Head of caudate nucleus (tissue), 42 donors: Measurements from ENCODE around the gene IGFBP5.

ENCODE experiments used
- DNase-seq, 42 donors: peaks; one replicate each; pipeline versions ENCODE4 v3.0.0 to v3.0.0-alpha.2; 2020 to 2021; ENCODE audit warnings: mixed read lengths in 7 of 42
- intact Hi-C: fragments of 100-400 bp; cut with DNase I; formaldehyde crosslinking; loops from one replicate; pipeline ENCODE4 v1.15.0; 2022

The IGFBP5 gene, protein sequence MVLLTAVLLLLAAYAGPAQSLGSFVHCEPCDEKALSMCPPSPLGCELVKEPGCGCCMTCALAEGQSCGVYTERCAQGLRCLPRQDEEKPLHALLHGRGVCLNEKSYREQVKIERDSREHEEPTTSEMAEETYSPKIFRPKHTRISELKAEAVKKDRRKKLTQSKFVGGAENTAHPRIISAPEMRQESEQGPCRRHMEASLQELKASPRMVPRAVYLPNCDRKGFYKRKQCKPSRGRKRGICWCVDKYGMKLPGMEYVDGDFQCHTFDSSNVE

GRCh38 chr2:216695401-216695821 is at the start of gene IGFBP5:
Gene IGFBP5 (minus strand): TSS chr2:216695549. CDS start chr2:216694775, 774 bp downstream.
- peak; percentile 49 to 89 (median 78) for DNase-seq

GRCh38 chr2:216743781-216744180 is 48.4 kb upstream of the IGFBP5 start:
- DNase-seq: no peak
- intact Hi-C loops: no loop called here

More at GRCh38 chr2:216695401-216695821, at the start of gene IGFBP5:
- intact Hi-C loops: loop anchor here (5.0 to 10.0 kb wide), 4 partner anchors 472 to 1059 kb away; no protein-coding TSS in a partner anchor

DNA sequence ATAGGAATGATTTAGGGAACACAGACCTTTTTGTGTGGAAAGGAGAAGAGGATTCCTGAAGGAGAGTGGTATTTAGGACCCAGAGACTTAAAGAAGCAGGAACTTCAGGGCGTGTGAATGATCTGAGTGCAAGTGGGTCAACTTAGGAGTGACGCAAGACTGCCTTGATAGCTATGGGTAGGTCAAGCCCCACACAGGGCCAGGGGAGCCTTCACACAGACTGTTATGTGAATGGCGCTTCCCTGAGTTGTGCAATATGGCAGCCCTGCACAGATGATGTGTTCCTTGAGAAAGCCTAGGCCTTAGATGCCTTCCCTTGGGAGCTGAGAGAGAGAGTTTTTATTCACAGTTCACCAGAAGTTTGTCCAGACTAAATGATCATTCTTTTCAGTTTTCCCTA is 47.1 kb upstream of the IGFBP5 start:
- intact Hi-C loops: no loop called here
- no peak for DNase-seq

DNA sequence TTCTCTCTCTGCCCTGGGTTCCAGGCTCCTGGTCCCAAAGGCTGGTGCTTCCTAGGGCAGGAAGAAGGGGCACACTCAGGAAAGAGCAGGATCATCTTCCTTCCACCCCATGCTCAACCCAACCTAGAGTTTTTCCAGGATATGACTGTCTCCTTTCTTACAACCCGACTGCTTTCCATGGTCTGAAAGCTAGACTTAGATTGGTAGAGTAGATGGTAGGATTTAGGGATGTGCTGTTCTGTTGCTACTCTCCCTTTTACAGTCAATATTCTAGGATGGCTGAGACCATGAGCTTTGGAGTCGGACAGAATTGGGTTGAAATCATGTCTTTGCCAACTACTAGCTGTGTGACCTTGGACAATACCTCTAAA is 45.9 kb upstream of the IGFBP5 start:
- intact Hi-C loops: no loop called here

GRCh38 chr2:216740557-216741222 is 45.3 kb upstream of the IGFBP5 start:
- DNase-seq: no peak
- intact Hi-C loops: no loop called here

More for the DNA sequence above, 45.9 kb upstream of the IGFBP5 start:
- DNase-seq: no peak

DNA sequence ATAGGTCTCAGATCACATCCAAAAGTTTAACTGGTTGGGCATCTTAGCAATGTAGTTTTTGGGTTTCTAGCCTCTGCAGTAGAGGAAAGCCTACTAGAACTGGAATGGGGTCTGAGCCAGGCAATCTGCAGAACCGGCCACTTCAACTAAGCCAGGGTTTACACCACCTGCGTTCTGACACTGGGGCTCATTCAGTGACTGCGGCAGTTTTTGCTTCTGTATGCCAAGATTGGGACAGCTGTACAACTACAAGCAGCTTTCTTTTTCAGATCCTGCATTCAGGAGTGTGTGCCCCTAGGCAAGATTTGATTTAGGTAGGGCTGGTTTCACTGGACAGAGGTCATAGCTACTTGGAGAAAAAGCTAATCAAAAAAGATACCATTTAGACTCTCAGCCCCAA is 43.7 kb upstream of the IGFBP5 start:
- intact Hi-C loops: no loop called here
- peak in 2 of 42 donors; percentile 6 to 36 for DNase-seq

GRCh38 chr2:216737676-216738075 is 42.3 kb upstream of the IGFBP5 start:
- DNase-seq: no peak
- intact Hi-C loops: no loop called here

DNA sequence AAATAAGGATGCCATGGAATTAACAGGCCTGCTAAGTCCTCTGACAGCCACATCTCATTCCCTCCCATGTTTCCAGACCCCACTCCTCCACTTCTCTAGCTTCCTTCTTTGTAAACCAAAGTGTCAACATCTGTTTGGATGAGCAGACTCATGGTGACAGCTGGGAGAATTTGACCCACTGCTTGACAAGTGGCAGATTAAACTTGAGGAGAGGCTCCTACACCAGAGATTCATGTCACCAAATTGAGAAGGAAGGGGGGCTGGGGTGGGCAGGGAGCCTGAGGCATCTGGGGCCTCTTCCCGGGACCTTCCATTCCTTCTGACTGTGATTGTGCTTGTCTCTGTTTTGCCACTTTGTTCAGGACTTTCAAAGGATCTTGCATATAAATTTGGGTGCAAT is 41.0 kb upstream of the IGFBP5 start:
- DNase-seq: no peak
- intact Hi-C loops: no loop called here

DNA sequence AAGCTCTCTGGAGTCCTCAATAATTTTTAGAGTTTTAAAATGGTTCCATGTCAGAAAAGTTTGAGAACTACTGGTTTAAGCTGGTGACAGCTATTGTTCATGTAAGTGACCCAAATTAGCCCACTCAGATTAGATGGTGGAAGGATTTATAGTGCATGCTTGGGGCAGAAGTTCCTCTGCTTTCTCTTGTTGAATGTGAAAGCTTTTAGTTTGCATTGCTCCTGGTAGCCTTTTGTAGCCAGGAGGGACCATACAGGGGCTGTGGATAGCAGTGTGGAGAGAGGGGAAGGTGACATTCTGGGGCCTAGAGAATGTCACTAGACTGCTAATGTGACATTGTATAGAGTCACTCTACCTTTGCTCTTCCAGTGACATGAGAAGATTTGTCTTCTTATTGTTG is 40.3 kb upstream of the IGFBP5 start:
- intact Hi-C loops: no loop called here
- no peak for DNase-seq

- intact Hi-C loops: no loop called here
- DNase-seq: no peak
Observed at GRCh38 chr2:216735086-216735485, 39.7 kb upstream of the IGFBP5 start.

- intact Hi-C loops: no loop called here
- no peak for DNase-seq
Observed at GRCh38 chr2:216733046-216733445, 37.7 kb upstream of the IGFBP5 start.

GRCh38 chr2:216732334-216732733 is 37.0 kb upstream of the IGFBP5 start:
- intact Hi-C loops: no loop called here
- peak in 1 of 42 donors; percentile 21 for DNase-seq

- intact Hi-C loops: no loop called here
Observed at GRCh38 chr2:216731465-216731864, 36.1 kb upstream of the IGFBP5 start.

DNA sequence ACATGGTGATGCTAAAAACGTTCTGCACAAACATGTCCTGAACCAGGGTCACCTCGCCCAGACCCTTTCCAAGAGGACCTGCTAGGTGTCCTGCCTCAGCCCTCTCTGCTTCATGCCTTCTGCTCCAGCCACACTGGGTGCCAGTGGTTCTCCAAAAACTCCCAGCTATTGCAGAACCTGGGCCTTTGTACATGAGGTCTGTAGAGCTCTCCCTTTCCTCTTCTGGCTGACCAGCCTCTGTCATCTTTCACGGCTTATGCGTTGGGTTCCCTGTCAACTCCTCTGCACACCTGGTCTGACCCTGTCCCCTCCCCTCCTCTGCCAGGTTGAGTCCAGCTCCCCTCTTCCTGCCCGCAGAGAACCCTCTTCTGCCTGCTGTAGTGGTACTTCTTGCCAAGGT is 35.5 kb upstream of the IGFBP5 start:
- intact Hi-C loops: no loop called here
- peak in 1 of 42 donors; percentile 27 for DNase-seq

More at GRCh38 chr2:216731465-216731864, 36.1 kb upstream of the IGFBP5 start:
- DNase-seq: no peak

- intact Hi-C loops: no loop called here
- DNase-seq: no peak
Observed at GRCh38 chr2:216727346-216728122, 32.2 kb upstream of the IGFBP5 start.

- DNase-seq: no peak
- intact Hi-C loops: no loop called here
Observed at GRCh38 chr2:216724190-216724589, 28.8 kb upstream of the IGFBP5 start.

DNA sequence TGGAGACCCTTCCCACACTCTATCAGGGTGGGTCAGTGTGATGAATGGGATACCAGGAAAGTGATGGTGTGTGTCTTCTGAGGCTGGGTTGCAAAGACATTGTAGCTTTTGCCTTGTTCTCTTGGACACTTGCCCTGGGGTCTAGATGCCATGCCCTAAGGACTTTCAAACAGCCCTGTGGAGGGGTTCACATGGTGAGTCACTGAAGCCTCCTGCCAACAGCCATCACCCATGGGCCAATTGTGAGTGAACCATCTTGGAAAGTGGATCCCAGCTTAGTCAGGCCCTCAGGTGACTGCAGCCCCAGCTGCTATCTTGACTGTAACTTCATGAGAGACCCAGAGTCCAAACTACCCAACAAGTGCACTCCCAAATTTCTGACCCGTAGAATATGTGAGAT is 25.8 kb upstream of the IGFBP5 start:
- intact Hi-C loops: no loop called here
- DNase-seq: no peak

DNA sequence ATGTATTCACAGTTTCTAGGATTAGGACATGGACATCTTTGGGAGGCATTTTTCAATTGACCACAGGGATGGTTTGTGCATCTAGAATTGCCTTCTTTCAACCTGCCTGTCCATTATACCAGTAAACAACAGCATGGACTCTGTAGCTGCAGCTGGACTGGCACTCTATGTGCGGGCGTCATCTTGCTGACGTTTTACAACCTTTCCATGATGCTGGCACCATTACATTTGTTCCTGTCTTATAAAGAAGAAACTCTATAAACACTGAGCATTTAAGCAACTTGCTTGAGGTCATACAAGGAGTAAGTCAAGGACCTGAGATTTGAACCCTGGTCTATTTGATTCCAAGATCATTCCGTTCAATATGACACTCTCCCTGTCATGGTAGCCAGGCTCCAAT is 25.4 kb upstream of the IGFBP5 start:
- no peak for DNase-seq
- intact Hi-C loops: no loop called here

DNA sequence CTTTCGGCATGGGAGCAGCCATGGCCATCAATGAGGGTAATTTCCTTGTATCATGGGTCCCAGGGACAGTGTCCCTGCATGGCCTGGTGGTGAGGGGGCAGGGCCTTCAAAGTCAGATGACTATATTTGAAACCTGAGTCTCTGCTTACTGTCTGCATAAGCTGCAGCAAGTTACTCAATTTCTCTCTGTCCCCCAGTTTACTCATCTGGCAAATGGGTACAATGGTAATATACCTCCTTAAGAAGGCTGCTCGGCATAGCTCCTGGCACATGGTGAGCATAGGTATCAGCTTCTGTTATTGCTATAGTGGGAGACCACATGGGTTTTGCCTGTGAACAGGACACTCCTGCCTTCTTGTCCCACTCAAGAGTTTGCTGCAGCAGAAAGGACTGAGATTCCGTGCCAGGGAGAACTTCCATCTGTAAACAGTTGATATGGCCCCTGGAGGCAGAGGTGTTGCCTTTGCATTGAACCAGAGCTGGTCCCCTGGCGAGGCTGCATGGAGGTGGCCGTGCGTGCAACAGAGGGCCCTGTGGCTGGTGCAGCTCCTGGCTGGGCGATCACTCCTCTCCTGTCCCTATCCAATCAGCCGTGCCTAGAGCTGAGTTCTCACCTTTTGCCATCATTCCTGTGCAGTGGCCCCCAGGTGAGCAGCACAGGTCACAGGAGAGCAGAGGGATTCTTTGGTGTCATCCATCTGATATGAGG is 22.7 kb upstream of the IGFBP5 start:
- no peak for DNase-seq
- intact Hi-C loops: no loop called here
